PFSK-1 (cell line): ENCODE data around the gene MX1.

Source experiments
- FOXP2 ChIP-seq: optimal IDR thresholded peaks from 2 replicates; pipeline ENCODE3; 2011; ENCODE audit warnings: borderline replicate concordance, control low read depth, inconsistent platforms; ENCODE audit not compliant: insufficient read depth; ENCODE audit errors: extremely low read length, extremely low read depth
- POLR2AphosphoS5 ChIP-seq: IDR thresholded peaks from 2 replicates; pipeline ENCODE4 v1.6.1; 2012; ENCODE audit warnings: low read depth, mild to moderate bottlenecking, control low read depth, low read length, moderate library complexity
- REST ChIP-seq, 2 experiments: IDR thresholded peaks; 2 replicates each; pipeline versions ENCODE4 v1.6.1 to v1.8.0; 2011 to 2012; ENCODE audit warnings: low read depth in 2 of 2, low read length in 2 of 2, control low read depth in 1 of 2, inconsistent platforms in 1 of 2, mild to moderate bottlenecking in 1 of 2, moderate library complexity in 1 of 2; ENCODE audit not compliant: insufficient read depth in 1 of 2
- SIN3A ChIP-seq: IDR thresholded peaks from 2 replicates; pipeline ENCODE4 v1.6.1; 2012; ENCODE audit warnings: mild to moderate bottlenecking, low read length, moderate library complexity, borderline replicate concordance; ENCODE audit not compliant: insufficient read depth
- TAF1 ChIP-seq: IDR thresholded peaks from 2 replicates; pipeline ENCODE4 v1.6.1; 2012; ENCODE audit warnings: low read length, control low read depth, borderline replicate concordance; ENCODE audit not compliant: insufficient read depth

MX1 gene

DNA sequence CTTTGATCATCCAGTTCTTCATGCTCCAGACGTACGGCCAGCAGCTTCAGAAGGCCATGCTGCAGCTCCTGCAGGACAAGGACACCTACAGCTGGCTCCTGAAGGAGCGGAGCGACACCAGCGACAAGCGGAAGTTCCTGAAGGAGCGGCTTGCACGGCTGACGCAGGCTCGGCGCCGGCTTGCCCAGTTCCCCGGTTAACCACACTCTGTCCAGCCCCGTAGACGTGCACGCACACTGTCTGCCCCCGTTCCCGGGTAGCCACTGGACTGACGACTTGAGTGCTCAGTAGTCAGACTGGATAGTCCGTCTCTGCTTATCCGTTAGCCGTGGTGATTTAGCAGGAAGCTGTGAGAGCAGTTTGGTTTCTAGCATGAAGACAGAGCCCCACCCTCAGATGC lies 32.5 kb downstream of the MX1 start:
- TF ChIP-seq FOXP2, result no peak
- no peak for TF ChIP-seq POLR2AphosphoS5
- TF ChIP-seq TAF1, result no peak
- no peak for TF ChIP-seq REST (IDR thresholded peaks at IDR 0.05; ENCODE audit: insufficient read depth in 1 of 2, low read depth in 2 of 2, low read length in 2 of 2)
- TF ChIP-seq SIN3A, result no peak

DNA sequence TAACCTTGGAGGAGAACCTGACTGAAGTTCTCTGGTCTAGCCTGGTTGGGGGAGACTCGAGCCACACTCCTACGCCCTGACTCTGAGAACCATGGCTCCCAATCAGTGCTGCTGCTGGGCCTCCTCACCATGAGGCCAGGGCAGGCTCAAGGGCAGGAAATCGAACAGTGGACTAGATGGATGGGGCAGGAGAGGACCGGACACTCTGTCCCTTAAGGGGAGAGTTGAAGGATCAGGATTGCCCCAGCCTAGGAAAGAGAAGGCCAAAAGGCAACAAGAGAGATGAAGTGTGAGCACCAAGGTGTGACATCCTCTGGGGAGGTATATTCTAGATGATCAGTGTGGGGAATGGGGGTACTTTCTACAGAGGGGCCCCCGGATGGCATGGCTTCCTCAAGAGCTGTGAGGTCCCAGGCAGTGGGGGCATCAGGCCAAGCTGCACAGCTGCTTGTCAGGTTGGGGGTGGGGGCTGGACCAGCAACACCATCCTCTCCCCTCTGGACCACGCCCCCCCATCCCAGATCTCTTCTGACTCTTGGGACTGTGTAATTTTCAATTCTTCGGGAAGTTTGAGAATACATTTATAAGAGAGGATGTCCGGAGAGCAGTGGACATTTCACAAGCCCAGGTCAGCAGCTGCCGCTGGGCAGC lies 34.0 kb downstream of the MX1 start:
- TF ChIP-seq REST (IDR thresholded peaks at IDR 0.05; ENCODE audit: insufficient read depth in 1 of 2, low read depth in 2 of 2, low read length in 2 of 2) (no peak), POLR2AphosphoS5 (no peak), FOXP2 (no peak), SIN3A (no peak), TAF1 (no peak)

- no peak for TF ChIP-seq REST (IDR thresholded peaks at IDR 0.05; ENCODE audit: insufficient read depth in 1 of 2, low read depth in 2 of 2, low read length in 2 of 2)
- TF ChIP-seq POLR2AphosphoS5, result no peak
- TF ChIP-seq TAF1, result no peak
- TF ChIP-seq FOXP2, result no peak
- no peak for TF ChIP-seq SIN3A
These were observed 34.8 kb downstream of the MX1 start for GRCh38 chr21:41460578-41461527.

DNA sequence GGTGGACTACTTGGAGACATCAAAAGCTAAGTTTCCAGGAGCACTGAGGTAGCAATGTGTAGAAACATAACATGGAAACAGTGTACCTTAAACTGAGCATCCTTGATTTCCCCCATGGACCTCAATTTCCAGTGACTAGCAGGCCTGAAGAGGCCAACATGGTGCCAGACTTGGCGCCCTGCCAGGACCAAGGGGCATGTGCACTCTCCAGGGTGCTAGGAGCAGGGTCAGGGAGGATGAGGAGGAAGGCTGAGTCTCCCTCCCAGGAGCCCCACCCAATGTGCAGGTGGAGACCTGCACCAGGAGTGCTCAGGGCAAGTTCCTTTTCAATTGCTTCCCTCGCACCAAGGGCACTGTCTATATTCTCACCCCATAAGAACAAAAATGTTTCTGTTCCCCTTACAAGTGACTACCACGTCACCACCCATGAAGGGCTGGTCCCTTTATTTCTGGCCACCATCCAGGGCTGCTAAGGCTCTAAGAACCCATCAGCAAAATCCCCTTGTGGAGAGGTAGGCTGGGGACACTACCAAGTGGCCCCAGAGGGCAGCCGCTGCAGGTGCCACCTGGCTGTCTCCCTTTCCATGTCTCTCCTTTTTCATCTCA lies 39.2 kb downstream of the MX1 start:
- TF ChIP-seq TAF1, result no peak
- no peak for TF ChIP-seq POLR2AphosphoS5
- no peak for TF ChIP-seq REST (IDR thresholded peaks at IDR 0.05; ENCODE audit: insufficient read depth in 1 of 2, low read depth in 2 of 2, low read length in 2 of 2)
- no peak for TF ChIP-seq SIN3A
- no peak for TF ChIP-seq FOXP2
